Fibroblast of lung (primary cell): ENCODE data around the gene NPM3. TPM values are rescaled to one million over a fixed set of nuclear protein-coding genes. Genes with fewer than 3 reads are reported as not detected.

ENCODE experiments used
- DNase-seq, 2 donors: peaks; one replicate each; pipeline versions ENCODE4 v3.0.0 to v3.0.0-alpha.2; 2010; ENCODE audit warnings: low read depth in 2 of 2
- H2AFZ ChIP-seq: 2 replicates; pipeline ENCODE4 v1.5.1; 2012; ENCODE audit warnings: low read length, control low read depth, inconsistent platforms
- H3K27ac ChIP-seq: 2 replicates; pipeline ENCODE4 v1.5.1; 2011; ENCODE audit warnings: low read length, control low read depth; ENCODE audit not compliant: insufficient read depth
- H3K27me3 ChIP-seq: 2 replicates; pipeline ENCODE4 v1.5.1; 2011; ENCODE audit warnings: mild to moderate bottlenecking, low read length; ENCODE audit not compliant: control insufficient read depth, insufficient read depth
- H3K36me3 ChIP-seq: 2 replicates; pipeline ENCODE4 v1.5.1; 2011; ENCODE audit warnings: low read length; ENCODE audit not compliant: control insufficient read depth, insufficient read depth
- H3K4me1 ChIP-seq: 2 replicates; pipeline ENCODE4 v1.5.1; 2011; ENCODE audit warnings: low read length; ENCODE audit not compliant: control insufficient read depth, insufficient read depth; ENCODE audit errors: extremely low read depth
- H3K4me2 ChIP-seq: 2 replicates; pipeline ENCODE4 v1.5.1; 2011; ENCODE audit warnings: low read length, control low read depth; ENCODE audit not compliant: insufficient read depth; ENCODE audit errors: extremely low read depth
- H3K4me3 ChIP-seq, 4 experiments: fragments of 200-600 bp in 1 of 4; sonication (generic) in 1 of 4; replicated peaks in 1 of 4; 2 replicates each; pipeline ENCODE4 v1.5.1; 2011 to 2016; ENCODE audit warnings: low read length in 4 of 4, low read depth in 3 of 4, mild to moderate bottlenecking in 3 of 4, control low read depth in 2 of 4, inconsistent platforms in 1 of 4, mixed read lengths in 1 of 4; ENCODE audit not compliant: insufficient read depth in 1 of 4; ENCODE audit errors: control extremely low read depth in 1 of 4
- H3K79me2 ChIP-seq: 2 replicates; pipeline ENCODE4 v1.5.1; 2012; ENCODE audit warnings: mild to moderate bottlenecking, low read length, inconsistent platforms; ENCODE audit not compliant: control insufficient read depth, insufficient read depth
- H3K9ac ChIP-seq: 2 replicates; pipeline ENCODE4 v1.5.1; 2011; ENCODE audit warnings: mild to moderate bottlenecking, low read length, control low read depth; ENCODE audit not compliant: insufficient read depth
- H3K9me3 ChIP-seq: 2 replicates; pipeline ENCODE4 v1.5.1; 2012; ENCODE audit warnings: low read depth, low read length; ENCODE audit not compliant: control insufficient read depth, insufficient read depth
- H4K20me1 ChIP-seq: 2 replicates; pipeline ENCODE4 v1.5.1; 2011; ENCODE audit warnings: low read length; ENCODE audit not compliant: control insufficient read depth, insufficient read depth; ENCODE audit errors: extremely low read depth
- EZH2 ChIP-seq: IDR thresholded peaks from 2 replicates; pipeline ENCODE4 v1.5.1; 2012; ENCODE audit warnings: low read length, control low read depth, mild to moderate bottlenecking; ENCODE audit errors: missing control alignments
- polyA plus RNA-seq, 2 donors: library from polyadenylated mRNA; depleted of rRNA in 1 of 2; stranded (reverse) in 1 of 2; unstranded in 1 of 2; fragments of >200 nt; gene quantifications; 2 replicates each; pipeline ENCODE4 v1.2.1, GENCODE V29; 2011 to 2012; ENCODE audit warnings: missing spikeins in 1 of 2
- total RNA-seq: library from RNA; depleted of rRNA; stranded (reverse); fragments of >200 nt; gene quantifications from 2 replicates; pipeline ENCODE4 v1.2.1, GENCODE V29; 2014
- TF ChIP-seq, protein P1 (sequence below), 2 donors: IDR thresholded peaks in 1 of 2; conservative IDR thresholded peaks in 1 of 2; 1 replicate in 1 of 2; 2 replicates in 1 of 2; pipeline ENCODE4 v1.5.1; 2011 to 2012; ENCODE audit warnings: low read length in 2 of 2, control low read depth in 1 of 2, inconsistent platforms in 1 of 2, low read depth in 1 of 2, mild to moderate bottlenecking in 1 of 2

NPM3 gene
- total and polyA plus RNA-seq, 2 donors (not counting 1 experiment from before 2014, with no cell fraction given): 29.1 to 80.8 TPM

DNA sequence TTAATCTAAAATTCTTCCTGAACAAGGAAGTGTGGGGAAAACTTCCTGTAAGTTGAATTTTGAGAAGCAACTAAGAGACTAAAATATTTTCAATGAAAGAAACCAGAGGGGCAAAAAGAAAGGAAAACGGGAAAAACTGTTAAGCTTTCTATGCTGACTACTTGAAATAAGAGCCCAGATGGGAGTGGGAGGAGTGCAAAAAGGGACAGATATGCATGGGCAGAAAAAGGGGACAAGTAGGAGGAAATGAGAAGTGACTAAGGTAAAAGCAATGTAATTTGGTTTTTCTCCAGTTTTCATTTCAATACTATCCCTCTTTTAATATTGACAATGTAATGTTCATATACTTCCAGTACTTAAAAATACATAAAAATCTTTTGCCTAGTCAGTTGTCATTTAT, 23.9 kb upstream of the NPM3 start:
- H3K4me3 ChIP-seq: no peak overlapping the region
- peaks cover 46% of the 10 kb centered on the region for H3K79me2 ChIP-seq
- H3K4me2 ChIP-seq: no peak overlapping the region
- no peaks in the 10 kb centered on the region for H3K27me3 ChIP-seq
- H4K20me1 ChIP-seq: no peaks in the 10 kb centered on the region
- H3K9me3 ChIP-seq: no peaks in the 10 kb centered on the region
- no peaks in the 10 kb centered on the region for H3K4me1 ChIP-seq
- H2AFZ ChIP-seq: no peak overlapping the region
- H3K36me3 ChIP-seq: peaks cover 6% of the 10 kb centered on the region
- no peak for DNase-seq
- H3K9ac ChIP-seq: no peak overlapping the region
- no peak overlapping the region for H3K27ac ChIP-seq
- no peak for TF ChIP-seq EZH2
- TF ChIP-seq, protein P1, sequence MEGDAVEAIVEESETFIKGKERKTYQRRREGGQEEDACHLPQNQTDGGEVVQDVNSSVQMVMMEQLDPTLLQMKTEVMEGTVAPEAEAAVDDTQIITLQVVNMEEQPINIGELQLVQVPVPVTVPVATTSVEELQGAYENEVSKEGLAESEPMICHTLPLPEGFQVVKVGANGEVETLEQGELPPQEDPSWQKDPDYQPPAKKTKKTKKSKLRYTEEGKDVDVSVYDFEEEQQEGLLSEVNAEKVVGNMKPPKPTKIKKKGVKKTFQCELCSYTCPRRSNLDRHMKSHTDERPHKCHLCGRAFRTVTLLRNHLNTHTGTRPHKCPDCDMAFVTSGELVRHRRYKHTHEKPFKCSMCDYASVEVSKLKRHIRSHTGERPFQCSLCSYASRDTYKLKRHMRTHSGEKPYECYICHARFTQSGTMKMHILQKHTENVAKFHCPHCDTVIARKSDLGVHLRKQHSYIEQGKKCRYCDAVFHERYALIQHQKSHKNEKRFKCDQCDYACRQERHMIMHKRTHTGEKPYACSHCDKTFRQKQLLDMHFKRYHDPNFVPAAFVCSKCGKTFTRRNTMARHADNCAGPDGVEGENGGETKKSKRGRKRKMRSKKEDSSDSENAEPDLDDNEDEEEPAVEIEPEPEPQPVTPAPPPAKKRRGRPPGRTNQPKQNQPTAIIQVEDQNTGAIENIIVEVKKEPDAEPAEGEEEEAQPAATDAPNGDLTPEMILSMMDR (conservative IDR thresholded peaks at IDR 0.05 in 1 of 2, IDR thresholded peaks at IDR 0.05 in 1 of 2; ENCODE audit: low read depth in 1 of 2, low read length in 2 of 2): no peak

DNA sequence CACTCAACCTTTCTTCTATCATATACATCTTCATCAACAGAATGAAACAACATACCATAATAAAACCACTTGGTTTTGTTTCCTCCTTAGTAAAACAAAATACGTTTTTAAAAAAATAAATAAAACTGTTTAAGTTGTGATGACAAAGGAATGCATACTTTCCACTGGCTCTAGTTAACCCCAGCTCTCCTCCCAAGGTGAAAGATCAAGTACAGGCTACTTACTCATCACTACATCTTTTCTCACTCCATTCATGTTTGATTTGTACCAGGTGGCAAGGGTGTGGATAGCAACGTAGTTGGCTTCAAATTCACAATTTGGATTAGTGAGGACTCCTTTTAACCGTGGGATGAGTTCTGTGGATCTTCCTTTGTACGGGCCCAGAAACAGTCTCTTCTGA, 20.3 kb upstream of the NPM3 start:
- H3K36me3 ChIP-seq: peaks cover 15% of the 10 kb centered on the region
- no peak overlapping the region for H3K9ac ChIP-seq
- H3K9me3 ChIP-seq: no peaks in the 10 kb centered on the region
- no peak overlapping the region for H3K4me3 ChIP-seq
- no peaks in the 10 kb centered on the region for H3K4me1 ChIP-seq
- no peak overlapping the region for H3K27ac ChIP-seq
- peaks cover 36% of the 10 kb centered on the region for H3K79me2 ChIP-seq
- no peak overlapping the region for H3K4me2 ChIP-seq
- H2AFZ ChIP-seq: no peak overlapping the region
- DNase-seq: no peak
- no peaks in the 10 kb centered on the region for H3K27me3 ChIP-seq
- TF ChIP-seq, protein P1 (conservative IDR thresholded peaks at IDR 0.05 in 1 of 2, IDR thresholded peaks at IDR 0.05 in 1 of 2; ENCODE audit: low read depth in 1 of 2, low read length in 2 of 2): no peak
- no peak for TF ChIP-seq EZH2
- peaks cover 2% of the 10 kb centered on the region for H4K20me1 ChIP-seq

DNA sequence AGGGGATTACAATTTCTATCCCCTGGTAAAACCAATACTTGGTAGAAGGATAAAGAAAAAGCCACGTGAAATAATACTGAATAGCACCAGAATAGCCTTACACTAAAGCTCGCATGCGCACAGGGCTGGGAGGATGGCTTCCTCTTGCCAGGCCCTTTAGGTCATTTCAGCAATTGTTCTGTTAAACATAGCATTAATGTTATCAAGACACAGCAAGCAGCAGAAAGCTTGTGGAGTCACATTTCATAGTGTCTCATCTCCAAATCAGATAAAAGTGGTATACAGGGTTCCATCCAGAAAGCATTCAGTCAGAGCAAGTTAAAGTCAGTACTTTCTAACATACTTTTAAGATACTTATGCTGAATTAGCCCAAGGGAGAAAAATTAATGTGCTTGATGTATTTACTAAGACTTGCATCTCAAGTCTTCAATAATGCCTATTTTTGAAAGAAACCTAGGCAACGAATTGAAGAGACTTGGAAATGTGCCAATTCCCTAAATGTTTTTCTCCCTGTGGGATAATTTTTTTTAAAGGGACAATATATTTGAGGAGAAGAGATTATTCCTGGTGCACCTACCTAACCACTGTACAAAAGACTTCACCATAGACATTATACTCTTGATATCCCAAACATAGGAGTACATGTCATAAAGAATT, 14.3 kb upstream of the NPM3 start:
- H3K4me3 ChIP-seq: no peak overlapping the region
- no peak overlapping the region for H3K9ac ChIP-seq
- TF ChIP-seq EZH2: no peak
- TF ChIP-seq, protein P1 (conservative IDR thresholded peaks at IDR 0.05 in 1 of 2, IDR thresholded peaks at IDR 0.05 in 1 of 2; ENCODE audit: low read depth in 1 of 2, low read length in 2 of 2): no peak
- no peaks in the 10 kb centered on the region for H3K4me1 ChIP-seq
- H3K79me2 ChIP-seq: peaks cover 35% of the 10 kb centered on the region
- no peak overlapping the region for H3K27ac ChIP-seq
- H3K27me3 ChIP-seq: no peaks in the 10 kb centered on the region
- H3K4me2 ChIP-seq: no peak overlapping the region
- peaks cover 2% of the 10 kb centered on the region for H4K20me1 ChIP-seq
- H3K9me3 ChIP-seq: no peaks in the 10 kb centered on the region
- H2AFZ ChIP-seq: no peak overlapping the region
- peaks cover 24% of the 10 kb centered on the region for H3K36me3 ChIP-seq
- DNase-seq: no peak
